ENCODE results near the gene RITA1.

The RITA1 gene

DNA sequence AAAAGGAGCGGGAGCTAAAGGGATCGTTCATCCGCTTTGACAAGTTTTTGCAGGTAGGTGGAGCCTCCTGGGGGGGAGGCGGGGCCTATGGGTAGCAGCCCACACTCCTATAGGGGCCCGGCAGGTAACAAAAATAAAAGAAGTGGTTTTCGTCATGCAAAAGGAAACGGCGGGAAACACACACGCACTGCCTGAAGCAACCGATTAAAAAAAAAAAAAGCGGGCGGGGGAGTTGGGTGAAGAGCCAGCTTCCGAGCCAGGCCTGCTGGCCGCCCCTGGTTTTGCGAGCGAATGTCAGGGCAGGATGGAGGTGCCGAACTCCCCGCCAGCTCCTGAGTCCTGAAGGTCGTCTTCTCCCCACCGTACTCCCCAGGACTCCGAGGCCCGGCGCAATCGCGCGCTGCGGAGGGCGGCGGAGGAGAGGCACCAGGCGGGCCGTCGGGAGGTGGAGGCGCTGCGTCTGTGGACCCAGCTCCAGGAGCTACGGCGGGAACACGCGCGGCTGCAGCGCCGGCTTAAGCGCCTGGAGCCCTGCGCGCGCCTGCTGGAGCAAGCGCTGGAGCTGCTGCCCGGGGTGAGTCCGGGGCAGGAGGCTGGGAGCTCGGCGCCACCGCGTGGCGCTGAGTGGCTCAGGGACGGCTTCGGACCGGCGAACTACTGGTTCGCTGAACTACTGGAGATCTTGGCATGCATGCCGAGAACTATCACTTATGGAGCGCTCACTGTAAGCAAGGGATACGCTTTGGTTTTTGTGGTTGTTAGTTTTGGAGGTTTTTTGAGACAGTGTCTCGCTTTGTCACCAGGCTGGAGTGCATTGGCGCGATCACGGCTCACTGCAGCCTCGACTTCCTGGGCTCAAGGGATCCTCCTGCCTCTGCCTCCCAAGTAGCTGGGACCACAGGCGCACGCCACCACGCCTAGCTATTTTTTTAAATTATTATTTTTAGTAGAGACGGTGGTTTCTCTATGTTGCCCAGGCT lies 32.4 kb upstream of the RITA1 start:
- peak overlapping the region; percentile 82 for H3K4me2 ChIP-seq
- peaks cover 66% of the 10 kb centered on the region for H3K27me3 ChIP-seq
- peak overlapping the region; percentile 59 for H3K4me3 ChIP-seq
- peaks cover 76% of the 10 kb centered on the region for H3K4me1 ChIP-seq
- TF ChIP-seq Cebpa-rat (IDR thresholded peaks at IDR 0.05) = no peak
- peak overlapping the region; percentile 1; the same call in 1 of the 2 replicates for H3K9ac ChIP-seq
- H3K36me3 ChIP-seq = peaks cover 15% of the 10 kb centered on the region
- H3K27ac ChIP-seq = no peak overlapping the region
- peaks cover 46% of the 10 kb centered on the region for H4K20me1 ChIP-seq
- H3K9me3 ChIP-seq = no peaks in the 10 kb centered on the region

DNA sequence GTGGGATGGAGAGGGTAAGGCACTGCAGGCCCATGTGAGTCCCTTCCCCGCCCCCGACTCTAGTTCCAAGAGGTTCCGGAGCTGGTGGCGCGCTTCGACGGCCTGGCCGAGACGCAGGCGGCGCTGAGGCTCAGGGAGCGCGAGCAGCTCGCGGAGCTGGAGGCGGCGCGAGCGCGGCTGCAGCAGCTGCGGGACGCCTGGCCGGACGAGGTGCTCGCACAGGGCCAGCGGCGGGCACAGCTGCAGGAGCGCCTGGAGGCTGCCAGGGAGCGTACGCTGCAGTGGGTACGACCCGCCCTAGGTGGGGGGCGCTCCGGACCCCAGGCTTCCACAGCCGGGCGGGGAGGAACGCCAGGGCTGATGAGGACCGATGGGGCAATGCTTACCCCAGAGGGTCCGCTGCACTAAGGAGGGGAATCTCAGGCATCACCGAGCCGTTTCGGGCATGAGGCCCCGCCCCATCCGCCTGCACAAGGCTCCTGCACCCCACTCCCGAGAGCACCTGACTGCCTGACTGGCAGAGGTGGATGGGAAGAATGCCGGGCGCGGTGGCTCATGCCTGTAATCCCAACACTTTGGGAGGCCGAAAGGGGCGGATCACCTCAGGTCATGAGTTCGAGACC lies 31.1 kb upstream of the RITA1 start:
- H3K36me3 ChIP-seq = peaks cover 29% of the 10 kb centered on the region
- no peak overlapping the region for H3K27ac ChIP-seq
- H3K9me3 ChIP-seq = no peaks in the 10 kb centered on the region
- peaks cover 67% of the 10 kb centered on the region for H3K27me3 ChIP-seq
- peak overlapping the region; percentile 59 for H3K4me3 ChIP-seq
- peaks cover 85% of the 10 kb centered on the region for H3K4me1 ChIP-seq
- peak overlapping the region; percentile 82 for H3K4me2 ChIP-seq
- H4K20me1 ChIP-seq = peaks cover 60% of the 10 kb centered on the region
- H3K9ac ChIP-seq = 0 out of 2 replicates have a peak overlapping the region, but pooled peaks have one; percentile 41
- no peak for TF ChIP-seq Cebpa-rat (IDR thresholded peaks at IDR 0.05)

DNA sequence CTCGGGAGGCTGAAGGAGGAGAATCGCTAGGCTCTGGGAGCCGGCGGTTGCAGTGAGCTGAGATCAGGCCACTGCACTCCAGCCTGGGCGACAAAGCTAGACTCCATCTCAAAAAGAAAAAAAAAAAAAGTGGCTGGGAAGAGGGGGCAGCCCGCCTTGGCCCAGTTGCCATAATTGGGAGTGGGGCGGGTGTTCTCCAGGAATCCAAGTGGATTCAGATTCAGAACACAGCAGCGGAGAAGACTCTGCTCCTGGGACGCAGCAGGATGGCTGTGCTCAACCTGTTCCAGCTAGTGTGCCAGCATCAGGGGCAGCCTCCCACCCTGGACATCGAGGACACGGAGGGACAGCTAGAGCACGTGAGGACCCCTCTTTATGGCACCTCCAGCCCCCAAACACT lies 30.5 kb upstream of the RITA1 start:
- H3K4me2 ChIP-seq = peak overlapping the region; percentile 82

DNA sequence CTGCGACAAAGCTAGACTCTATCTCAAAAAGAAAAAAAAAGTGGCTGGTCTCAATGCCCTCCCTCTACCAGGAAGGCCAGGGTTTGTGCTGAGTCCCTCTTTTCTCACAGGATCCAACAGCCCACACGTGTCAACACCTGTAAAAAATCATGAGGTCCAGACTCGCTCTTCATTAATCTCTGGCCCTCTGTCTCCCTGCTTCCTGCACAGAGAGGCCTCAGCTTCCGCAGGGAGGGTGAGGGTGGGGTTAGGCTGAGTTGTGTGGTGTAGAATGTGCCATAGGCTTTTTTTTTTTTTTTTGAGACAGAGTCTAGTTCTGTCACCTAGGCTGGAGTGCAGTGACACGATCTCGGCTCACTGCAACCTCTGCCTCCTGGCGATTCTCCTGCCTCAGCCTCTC lies 29.9 kb upstream of the RITA1 start:
- peaks cover 71% of the 10 kb centered on the region for H4K20me1 ChIP-seq
- H3K9ac ChIP-seq = no peak overlapping the region
- peak overlapping the region; percentile 82 for H3K4me2 ChIP-seq
- H3K27ac ChIP-seq = no peak overlapping the region
- H3K27me3 ChIP-seq = peaks cover 67% of the 10 kb centered on the region
- H3K4me1 ChIP-seq = peaks cover 85% of the 10 kb centered on the region
- H3K36me3 ChIP-seq = peaks cover 41% of the 10 kb centered on the region
- 0 out of 2 replicates have a peak overlapping the region, but pooled peaks have one; percentile 59 for H3K4me3 ChIP-seq
- H3K9me3 ChIP-seq = no peaks in the 10 kb centered on the region
- no peak for TF ChIP-seq Cebpa-rat (IDR thresholded peaks at IDR 0.05)

More for the DNA sequence above, 30.5 kb upstream of the RITA1 start:
- Histone ChIP-seq H3K4me3 (peak overlapping the region; percentile 59; the same call in 1 of the 2 replicates), H3K36me3 (peaks cover 35% of the 10 kb centered on the region), H3K4me1 (peaks cover 85% of the 10 kb centered on the region), H3K9ac (no peak overlapping the region), H3K27me3 (peaks cover 67% of the 10 kb centered on the region), H3K27ac (no peak overlapping the region), H3K9me3 (no peaks in the 10 kb centered on the region), H4K20me1 (peaks cover 66% of the 10 kb centered on the region)
- no peak for TF ChIP-seq Cebpa-rat (IDR thresholded peaks at IDR 0.05)

DNA sequence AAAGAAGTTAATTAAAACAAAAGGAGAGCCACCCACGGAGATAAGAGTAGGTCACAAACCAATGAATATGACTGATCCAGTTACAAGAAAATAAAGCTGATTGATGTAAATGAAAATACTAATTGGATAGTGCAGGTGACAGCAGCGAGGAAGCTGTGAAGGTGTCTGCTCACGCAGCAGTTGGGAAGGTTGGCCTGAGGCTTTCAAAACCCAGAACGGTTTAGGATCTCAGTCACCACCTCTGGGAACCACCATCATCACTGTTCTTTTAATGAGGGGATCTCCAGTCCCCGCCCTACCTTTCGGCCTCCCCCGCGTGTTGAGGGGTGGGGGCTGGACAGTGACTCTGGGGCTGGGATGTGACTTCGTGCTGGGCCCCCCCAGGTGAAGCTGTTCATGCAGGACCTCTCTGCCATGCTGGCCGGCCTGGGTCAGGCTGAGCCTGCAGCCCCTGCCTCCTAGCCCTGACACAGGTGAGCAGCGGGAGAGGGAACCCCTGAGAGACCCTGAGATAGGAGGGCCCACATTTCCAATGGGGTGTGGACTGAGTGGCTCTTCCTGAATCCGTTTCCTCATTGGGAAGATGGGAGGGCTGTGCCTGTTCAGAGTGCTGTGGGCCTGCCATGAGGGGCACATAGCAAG lies 28.2 kb upstream of the RITA1 start:
- Histone ChIP-seq H4K20me1 (peaks cover 79% of the 10 kb centered on the region), H3K36me3 (peaks cover 45% of the 10 kb centered on the region), H3K4me2 (peak overlapping the region; percentile 92; the same call in 1 of the 2 replicates), H3K9ac (no peak overlapping the region), H3K4me1 (peaks cover 86% of the 10 kb centered on the region), H3K9me3 (no peaks in the 10 kb centered on the region), H3K27me3 (peaks cover 57% of the 10 kb centered on the region), H3K27ac (0 out of 2 replicates have a peak overlapping the region, but pooled peaks have one; percentile 41), H3K4me3 (no peak overlapping the region; the same call in 1 of the 2 replicates)
- TF ChIP-seq Cebpa-rat (IDR thresholded peaks at IDR 0.05) = no peak

DNA sequence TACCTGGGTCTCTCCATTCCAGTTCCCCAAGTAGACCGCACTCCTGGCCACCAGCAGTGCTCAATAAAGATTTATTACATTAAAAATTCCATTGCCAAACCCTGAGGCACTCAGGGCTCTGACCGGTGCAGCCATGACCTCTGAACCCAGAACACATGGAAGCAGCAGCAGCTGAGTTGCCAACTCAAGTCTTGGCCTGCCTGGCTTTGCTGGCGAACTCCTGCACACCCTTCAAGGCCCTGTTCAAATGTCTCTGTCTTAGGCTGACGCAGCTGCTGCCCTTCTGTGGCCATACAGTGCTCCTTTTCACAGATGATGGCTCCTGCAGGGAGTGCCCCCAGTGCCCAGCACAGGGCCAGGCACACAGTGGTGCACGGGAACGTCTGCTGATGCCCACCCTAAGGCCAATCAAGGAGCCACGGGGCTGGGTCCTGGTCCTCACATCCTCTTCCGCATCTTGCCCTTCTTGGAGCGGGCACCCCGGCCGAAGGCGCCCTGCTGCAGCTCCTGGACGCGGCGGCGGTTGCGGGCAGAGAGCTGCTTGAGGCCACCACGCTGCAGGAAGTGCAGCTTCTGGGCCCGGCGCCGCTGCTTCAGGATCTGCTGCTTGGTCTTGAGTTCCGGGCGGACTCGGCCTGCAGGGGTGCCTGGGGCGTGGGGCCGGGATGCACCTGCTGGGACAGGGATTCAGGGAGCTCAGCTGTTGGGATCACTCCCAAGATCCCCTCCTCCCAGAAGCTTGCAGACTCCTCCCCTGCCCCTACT lies 26.9 kb upstream of the RITA1 start:
- Histone ChIP-seq H3K4me3 (peak overlapping the region; percentile 67; the same call in 1 of the 2 replicates), H3K9ac (peak overlapping the region; percentile 43; the same call in 1 of the 2 replicates), H3K27me3 (peaks cover 44% of the 10 kb centered on the region), H3K9me3 (no peaks in the 10 kb centered on the region), H3K4me2 (peak overlapping the region; percentile 92), H4K20me1 (peaks cover 81% of the 10 kb centered on the region), H3K36me3 (peaks cover 58% of the 10 kb centered on the region), H3K27ac (peak overlapping the region; percentile 41), H3K4me1 (peaks cover 86% of the 10 kb centered on the region)
- no peak for TF ChIP-seq Cebpa-rat (IDR thresholded peaks at IDR 0.05)

DNA sequence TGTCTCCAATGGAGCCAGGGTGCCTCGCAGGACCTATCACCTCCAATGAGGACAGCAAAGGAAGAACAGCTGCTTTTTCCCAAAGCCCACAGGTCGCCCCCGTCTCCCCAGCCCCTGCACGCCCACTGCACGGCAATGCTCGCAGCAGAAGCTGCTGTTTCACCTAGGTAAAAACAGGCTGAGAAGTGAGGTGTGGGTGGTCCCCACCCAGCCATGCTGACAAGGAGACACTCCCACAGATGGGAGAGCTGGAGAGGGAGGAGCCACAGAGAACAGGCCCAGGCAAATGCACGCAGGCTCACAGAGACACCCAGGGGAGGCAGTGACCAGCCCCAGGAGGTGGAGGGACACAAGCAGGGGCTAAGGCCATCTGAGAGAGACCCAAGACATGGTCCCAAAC lies 25.6 kb upstream of the RITA1 start:
- Histone ChIP-seq H4K20me1 (peaks cover 68% of the 10 kb centered on the region), H3K4me3 (peak overlapping the region; percentile 67), H3K9ac (peak overlapping the region; percentile 72), H3K9me3 (no peaks in the 10 kb centered on the region), H3K27ac (peak overlapping the region; percentile 62), H3K4me2 (peak overlapping the region; percentile 92), H3K27me3 (peaks cover 31% of the 10 kb centered on the region), H3K36me3 (peaks cover 71% of the 10 kb centered on the region), H3K4me1 (peaks cover 83% of the 10 kb centered on the region)
- TF ChIP-seq Cebpa-rat (IDR thresholded peaks at IDR 0.05) = no peak

DNA sequence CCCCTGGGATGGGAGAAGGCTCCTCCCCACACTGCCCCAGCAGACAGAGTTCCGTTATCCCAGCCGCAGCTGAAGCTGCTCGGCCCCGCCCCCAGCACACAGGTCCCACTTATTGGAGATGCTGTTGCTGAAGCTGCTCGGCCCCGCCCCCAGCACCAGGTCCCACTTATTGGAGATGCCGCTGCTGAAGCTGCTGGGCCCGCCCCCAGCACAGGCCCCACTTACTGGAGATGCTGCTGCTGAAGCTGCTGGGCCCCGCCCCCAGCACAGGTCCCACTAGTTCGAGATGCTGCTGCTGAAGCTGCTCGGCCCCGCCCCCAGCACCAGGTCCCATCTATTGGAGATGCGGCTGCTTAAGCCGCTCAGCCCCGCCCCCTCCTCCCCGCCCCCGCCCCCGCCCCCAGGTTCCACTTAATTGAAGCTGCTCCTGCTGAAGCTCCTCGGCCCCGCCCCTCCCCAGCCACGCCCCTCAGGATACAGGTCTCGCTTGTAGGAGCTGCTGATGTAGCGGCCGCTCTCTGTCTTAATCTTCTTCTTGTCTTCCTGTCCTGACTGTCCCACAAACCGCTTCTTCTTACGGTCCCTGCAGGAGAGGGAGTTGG lies 24.0 kb upstream of the RITA1 start:
- peaks cover 76% of the 10 kb centered on the region for H3K4me1 ChIP-seq
- H3K4me3 ChIP-seq = peak overlapping the region; percentile 67
- H4K20me1 ChIP-seq = peaks cover 52% of the 10 kb centered on the region
- H3K9ac ChIP-seq = peak overlapping the region; percentile 59; the same call in 1 of the 2 replicates
- H3K27me3 ChIP-seq = peaks cover 15% of the 10 kb centered on the region; the same call in 1 of the 2 replicates
- no peaks in the 10 kb centered on the region for H3K9me3 ChIP-seq
- peak overlapping the region; percentile 75 for H3K27ac ChIP-seq
- TF ChIP-seq Cebpa-rat (IDR thresholded peaks at IDR 0.05) = no peak
- H3K4me2 ChIP-seq = peak overlapping the region; percentile 95
- peaks cover 85% of the 10 kb centered on the region for H3K36me3 ChIP-seq

Data from BLaER1 (cell line).